ENCODE results near the gene BLOC1S6. TPM values are rescaled to one million over a fixed set of nuclear protein-coding genes. Genes with fewer than 3 reads are reported as not detected.

Gene BLOC1S6
- total RNA-seq, 1 donor from 2014 or later: 40.9 TPM

DNA sequence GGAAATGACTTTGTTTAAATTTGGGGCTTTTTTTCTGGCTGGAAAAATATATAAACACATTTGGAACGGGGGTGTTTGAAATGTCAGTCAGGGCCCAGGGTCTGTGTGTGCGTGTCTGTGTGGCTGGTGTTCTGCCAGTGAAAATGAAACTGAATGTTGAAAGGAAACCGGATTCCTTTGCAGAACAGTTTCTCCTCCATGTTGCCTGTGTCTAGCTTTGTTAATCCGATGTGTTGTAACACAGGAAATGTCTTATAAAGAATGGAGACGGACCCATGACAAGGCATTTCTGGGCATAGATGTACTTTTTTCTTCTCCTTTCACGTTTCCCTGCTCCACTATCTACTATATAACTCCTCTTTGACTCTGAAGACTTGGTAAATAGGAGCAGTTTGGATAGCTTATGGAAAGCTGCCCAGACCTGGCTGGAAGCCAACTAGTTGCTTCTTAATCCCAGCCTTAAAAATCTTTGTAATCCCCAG, 50.4 kb downstream of the BLOC1S6 start:
- TF ChIP-seq, protein P1, sequence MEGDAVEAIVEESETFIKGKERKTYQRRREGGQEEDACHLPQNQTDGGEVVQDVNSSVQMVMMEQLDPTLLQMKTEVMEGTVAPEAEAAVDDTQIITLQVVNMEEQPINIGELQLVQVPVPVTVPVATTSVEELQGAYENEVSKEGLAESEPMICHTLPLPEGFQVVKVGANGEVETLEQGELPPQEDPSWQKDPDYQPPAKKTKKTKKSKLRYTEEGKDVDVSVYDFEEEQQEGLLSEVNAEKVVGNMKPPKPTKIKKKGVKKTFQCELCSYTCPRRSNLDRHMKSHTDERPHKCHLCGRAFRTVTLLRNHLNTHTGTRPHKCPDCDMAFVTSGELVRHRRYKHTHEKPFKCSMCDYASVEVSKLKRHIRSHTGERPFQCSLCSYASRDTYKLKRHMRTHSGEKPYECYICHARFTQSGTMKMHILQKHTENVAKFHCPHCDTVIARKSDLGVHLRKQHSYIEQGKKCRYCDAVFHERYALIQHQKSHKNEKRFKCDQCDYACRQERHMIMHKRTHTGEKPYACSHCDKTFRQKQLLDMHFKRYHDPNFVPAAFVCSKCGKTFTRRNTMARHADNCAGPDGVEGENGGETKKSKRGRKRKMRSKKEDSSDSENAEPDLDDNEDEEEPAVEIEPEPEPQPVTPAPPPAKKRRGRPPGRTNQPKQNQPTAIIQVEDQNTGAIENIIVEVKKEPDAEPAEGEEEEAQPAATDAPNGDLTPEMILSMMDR (conservative IDR thresholded peaks at IDR 0.05; ENCODE audit: low read depth, low read length): no peak
- peak; percentile 65 for DNase-seq (ENCODE audit: low read depth)
- peak overlapping the region; percentile 98 for H3K4me3 ChIP-seq (ENCODE audit: low read depth, low read length)

DNA sequence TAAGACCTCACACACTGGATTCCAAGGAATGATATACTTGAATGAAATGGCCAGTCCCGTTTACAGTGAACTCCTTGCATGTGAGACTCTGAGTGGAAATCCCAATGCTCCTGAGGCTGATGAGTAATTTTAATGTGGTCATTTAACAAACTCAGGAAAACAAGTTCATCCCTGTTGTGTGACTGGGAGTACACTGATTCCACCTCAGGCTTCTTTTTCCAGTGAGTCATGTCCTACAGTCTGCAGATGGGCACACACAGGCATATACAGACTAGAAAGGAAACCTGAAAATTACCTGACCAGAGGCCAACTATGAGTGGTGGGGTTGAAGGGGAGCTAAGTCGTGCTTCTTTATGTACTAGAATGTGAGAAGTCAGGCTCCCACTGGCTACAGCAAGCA, 53.4 kb downstream of the BLOC1S6 start:
- peak; percentile 97 for DNase-seq (ENCODE audit: low read depth)
- TF ChIP-seq, protein P1 (conservative IDR thresholded peaks at IDR 0.05; ENCODE audit: low read depth, low read length): no peak
- H3K4me3 ChIP-seq (ENCODE audit: low read depth, low read length): peak overlapping the region; percentile 22

DNA sequence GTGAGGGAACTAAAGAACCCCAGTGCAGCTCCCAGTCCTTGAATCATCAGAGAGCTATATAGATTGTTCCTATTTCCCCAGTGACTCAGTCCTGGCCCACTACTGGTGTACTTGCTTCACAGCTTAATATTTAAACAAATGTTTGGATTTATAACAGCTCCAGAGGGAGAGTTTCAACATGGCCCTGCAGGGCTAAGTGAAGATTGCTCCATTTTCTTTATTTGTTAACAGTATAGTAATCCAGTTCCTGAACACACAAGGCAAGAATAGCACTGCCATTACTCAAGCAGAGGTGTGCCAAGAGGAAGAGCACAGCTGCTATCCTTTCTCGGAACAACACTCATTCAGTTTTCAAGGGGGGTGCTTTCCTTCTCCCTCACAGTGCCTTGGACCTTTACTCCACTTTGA, 54.2 kb downstream of the BLOC1S6 start:
- TF ChIP-seq, protein P1 (conservative IDR thresholded peaks at IDR 0.05; ENCODE audit: low read depth, low read length): no peak
- DNase-seq (ENCODE audit: low read depth): peak; percentile 98
- peak overlapping the region; percentile 12 for H3K4me3 ChIP-seq (ENCODE audit: low read depth, low read length)

DNA sequence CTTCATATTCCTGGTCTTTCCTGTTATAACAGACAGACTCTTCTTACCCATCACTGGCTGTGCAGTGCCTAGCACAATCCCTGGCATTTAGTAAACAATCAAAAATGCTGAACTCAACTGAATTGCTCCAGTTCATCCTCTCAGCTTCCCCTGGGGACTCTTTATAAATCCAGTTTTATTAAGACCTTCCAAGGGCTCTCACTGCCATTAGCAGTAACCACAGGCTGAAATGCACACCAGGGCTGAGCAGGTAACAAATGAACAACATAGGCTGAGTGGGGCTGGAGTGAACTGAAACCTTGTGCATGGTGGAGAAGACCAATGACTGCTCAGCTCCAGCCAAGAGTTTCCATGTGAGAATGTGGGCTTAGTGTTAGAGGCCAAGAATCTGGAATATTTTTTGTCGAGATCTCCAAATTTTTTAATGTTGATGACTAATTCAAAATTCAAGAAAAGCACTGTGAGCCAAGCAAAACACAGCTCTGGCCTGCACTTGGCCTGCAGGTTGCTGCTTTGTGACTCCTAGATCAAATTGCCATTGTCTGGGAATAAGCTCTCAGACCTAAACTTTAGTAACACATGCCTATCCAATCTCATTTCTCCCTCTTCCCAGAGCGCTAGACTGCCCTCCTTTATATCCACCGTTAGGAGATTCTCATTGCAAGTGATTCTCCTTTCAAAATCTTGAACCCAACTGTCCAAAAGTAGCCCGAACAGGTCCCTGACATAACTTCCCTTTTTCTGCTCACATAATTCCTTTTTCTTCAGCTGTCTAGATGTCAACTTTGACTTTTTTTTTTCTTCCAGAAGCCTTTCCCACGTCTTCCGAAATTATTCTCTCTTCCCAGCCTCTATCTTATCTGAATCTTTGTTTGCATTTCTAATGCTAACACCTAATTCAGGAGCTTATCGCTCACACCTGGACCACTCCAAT, 55.1 kb downstream of the BLOC1S6 start:
- peak overlapping the region; percentile 8 for H3K4me3 ChIP-seq (ENCODE audit: low read depth, low read length)
- TF ChIP-seq, protein P1 (conservative IDR thresholded peaks at IDR 0.05; ENCODE audit: low read depth, low read length): no peak
- no peak for DNase-seq (ENCODE audit: low read depth)

DNA sequence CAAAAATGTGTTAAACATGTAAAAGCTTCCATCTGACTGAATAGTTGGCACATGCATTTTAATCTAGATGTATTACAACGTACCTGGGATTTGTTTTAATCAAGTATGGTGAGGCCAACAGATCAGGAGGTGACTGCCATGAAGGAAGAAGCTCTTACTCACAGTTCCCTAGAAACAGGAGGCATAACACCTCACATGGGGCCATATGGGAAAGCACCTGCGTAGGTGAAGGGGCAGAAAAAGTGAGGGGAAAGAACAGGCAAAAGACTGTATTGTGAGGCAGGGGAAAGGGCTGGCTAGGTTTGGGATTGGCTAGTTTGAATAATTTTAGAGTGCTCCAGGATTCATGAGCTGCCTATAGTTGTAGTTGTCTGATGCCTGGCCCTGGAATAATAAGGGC, 57.3 kb downstream of the BLOC1S6 start:
- TF ChIP-seq, protein P1 (conservative IDR thresholded peaks at IDR 0.05; ENCODE audit: low read depth, low read length): no peak
- DNase-seq (ENCODE audit: low read depth): no peak
- no peak overlapping the region for H3K4me3 ChIP-seq (ENCODE audit: low read depth, low read length)

DNA sequence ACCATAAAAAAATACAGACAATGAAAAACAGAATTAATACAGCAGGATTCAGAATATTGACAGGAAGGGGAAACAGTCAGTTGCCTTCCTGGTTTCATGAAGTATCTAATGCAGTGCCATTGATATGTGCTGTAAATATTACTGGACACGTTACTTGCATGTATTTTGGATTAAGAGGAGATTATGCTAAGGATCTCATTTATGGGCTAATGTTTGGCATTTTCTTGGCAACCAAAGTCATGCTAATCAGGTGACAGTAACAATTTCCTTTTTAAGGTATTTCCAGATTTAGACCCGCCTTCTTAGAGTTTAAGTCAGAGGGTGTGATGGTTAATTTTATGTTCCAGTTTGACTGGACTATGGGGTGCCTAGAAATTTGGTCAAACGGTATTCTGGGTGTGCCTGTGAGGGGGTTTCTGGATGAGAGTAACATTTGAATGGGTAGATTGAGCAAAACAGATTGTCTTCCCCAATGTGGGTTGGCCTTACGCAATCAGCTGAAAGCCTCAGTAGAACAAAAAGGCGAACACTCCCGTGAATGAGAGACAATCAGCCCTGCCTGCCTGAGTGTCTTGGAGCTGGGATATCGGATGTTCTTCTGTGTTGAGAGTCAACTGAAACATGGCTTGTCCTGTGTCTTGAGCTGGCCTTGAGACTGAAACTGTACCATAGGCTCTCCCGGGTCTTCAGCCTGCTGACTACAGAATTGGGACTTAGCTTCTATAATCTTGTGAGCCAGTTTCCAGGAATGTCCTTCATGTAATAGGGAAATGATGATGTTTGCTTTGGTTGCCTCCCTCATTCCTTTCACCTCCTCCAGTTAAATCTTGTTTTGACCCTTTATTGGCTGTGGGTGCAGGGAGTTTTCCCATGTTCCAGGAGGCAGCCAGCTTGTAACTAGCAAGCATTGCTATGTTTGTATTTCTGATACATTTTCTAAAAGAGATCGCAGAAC, 58.1 kb downstream of the BLOC1S6 start:
- TF ChIP-seq, protein P1 (conservative IDR thresholded peaks at IDR 0.05; ENCODE audit: low read depth, low read length): no peak
- H3K4me3 ChIP-seq (ENCODE audit: low read depth, low read length): no peak overlapping the region
- no peak for DNase-seq (ENCODE audit: low read depth)

Data from epithelial cell of proximal tubule (primary cell).